ENCODE results near the gene MLLT3.

DNA sequence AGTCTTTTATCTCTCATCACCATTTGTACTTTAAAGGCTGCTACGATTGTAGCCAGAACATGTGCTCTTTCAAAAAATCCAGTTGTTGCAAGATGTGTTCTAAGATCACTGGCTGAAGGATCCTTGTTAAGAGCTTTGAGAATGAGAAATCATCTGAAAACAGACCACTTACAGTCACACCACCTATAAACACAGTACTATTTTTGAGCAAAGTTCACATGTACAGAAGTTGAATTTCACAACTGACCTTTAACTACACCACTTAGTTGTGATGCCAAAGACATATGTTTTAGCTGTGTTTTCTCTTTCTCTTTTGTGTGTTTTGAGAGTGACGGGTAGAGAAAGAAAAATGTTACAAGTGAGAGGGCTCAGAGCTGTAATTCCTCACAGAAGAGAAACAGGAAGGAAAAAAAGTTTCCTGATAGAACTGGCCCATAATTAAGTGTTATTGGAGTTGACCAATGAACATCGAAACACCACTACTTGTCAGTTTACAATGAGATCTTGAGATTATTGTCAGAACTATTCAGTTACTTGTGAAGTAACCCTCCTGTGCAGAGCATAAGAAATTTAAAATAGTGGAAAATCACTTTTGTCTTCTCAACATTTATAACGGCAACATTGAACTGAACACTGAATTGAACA lies 245.4 kb downstream of the MLLT3 start:
- TF ChIP-seq, protein P1, sequence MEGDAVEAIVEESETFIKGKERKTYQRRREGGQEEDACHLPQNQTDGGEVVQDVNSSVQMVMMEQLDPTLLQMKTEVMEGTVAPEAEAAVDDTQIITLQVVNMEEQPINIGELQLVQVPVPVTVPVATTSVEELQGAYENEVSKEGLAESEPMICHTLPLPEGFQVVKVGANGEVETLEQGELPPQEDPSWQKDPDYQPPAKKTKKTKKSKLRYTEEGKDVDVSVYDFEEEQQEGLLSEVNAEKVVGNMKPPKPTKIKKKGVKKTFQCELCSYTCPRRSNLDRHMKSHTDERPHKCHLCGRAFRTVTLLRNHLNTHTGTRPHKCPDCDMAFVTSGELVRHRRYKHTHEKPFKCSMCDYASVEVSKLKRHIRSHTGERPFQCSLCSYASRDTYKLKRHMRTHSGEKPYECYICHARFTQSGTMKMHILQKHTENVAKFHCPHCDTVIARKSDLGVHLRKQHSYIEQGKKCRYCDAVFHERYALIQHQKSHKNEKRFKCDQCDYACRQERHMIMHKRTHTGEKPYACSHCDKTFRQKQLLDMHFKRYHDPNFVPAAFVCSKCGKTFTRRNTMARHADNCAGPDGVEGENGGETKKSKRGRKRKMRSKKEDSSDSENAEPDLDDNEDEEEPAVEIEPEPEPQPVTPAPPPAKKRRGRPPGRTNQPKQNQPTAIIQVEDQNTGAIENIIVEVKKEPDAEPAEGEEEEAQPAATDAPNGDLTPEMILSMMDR (IDR thresholded peaks at IDR 0.05; ENCODE audit: poor library complexity), result no peak
- TF ChIP-seq EZH2 (IDR thresholded peaks at IDR 0.05; ENCODE audit: borderline replicate concordance), result no peak
